Stimulated activated CD8-positive, alpha-beta memory T cell treated with anti-CD3 and anti-CD28 coated beads, Interleukin-15, amount 100 ng/mL, for 48 hours (primary cell): ENCODE data around the gene SLCO1A2.
"Not testable (repeated sequence)": the region's sequence is repeated elsewhere in the genome, so short reads cannot be mapped to it uniquely, and the experiment has no call there.

Experiments
- DNase-seq, 2 donors: peaks; one replicate each; pipeline ENCODE4 v3.0.0-alpha.2; 2020; ENCODE audit warnings: low read depth in 2 of 2

Gene SLCO1A2, protein sequence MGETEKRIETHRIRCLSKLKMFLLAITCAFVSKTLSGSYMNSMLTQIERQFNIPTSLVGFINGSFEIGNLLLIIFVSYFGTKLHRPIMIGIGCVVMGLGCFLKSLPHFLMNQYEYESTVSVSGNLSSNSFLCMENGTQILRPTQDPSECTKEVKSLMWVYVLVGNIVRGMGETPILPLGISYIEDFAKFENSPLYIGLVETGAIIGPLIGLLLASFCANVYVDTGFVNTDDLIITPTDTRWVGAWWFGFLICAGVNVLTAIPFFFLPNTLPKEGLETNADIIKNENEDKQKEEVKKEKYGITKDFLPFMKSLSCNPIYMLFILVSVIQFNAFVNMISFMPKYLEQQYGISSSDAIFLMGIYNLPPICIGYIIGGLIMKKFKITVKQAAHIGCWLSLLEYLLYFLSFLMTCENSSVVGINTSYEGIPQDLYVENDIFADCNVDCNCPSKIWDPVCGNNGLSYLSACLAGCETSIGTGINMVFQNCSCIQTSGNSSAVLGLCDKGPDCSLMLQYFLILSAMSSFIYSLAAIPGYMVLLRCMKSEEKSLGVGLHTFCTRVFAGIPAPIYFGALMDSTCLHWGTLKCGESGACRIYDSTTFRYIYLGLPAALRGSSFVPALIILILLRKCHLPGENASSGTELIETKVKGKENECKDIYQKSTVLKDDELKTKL

DNA sequence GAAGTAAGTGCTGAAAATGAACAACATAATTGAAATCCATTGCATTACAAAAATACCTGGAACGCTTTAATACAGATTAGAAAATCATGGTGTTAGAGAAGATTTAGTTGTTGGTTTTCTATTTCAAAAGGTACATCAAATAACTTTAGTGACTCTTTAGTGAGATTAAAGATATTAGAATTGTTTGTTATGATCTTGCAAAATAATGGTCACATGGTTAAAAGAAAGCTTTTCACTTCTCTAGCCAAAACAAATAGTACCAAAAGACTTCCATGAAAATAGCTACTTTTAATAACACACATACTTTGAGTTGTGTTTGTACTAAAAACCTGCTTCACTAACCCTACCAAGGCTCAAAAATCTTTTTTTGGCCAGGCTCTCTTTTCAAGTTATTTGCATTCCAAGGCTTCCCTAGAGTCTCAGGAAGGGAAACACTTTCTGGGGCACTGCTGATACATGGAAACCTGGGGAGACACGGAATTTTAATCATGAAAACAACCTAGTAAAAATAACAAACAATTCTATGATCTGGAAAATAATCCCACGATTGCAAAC is at the start of gene SLCO1A2:
TSS of gene SLCO1A2 (minus strand) at position 147 of the 555 bp plus-strand sequence. CDS start 270 bp downstream, outside the sequence.
- no peak for DNase-seq

DNA sequence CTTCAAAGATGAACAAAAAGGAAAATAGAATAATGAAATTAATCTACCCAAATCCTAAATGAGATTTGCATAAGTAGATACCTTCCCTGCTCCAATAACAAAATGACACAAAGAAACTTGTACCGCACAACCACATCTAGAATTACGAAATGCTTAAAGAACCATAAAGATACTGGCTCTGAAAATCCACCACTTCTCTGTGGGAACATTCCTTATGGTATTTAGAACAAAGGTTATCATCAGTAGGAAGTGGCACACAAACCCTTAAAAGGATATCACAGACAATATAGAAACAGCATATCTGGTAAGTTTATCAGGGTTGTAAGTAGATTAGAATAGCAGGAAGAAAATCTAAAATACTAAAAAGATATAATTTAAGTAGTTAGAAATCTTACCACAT is 49.5 kb upstream of the SLCO1A2 start:
- DNase-seq = no peak

DNA sequence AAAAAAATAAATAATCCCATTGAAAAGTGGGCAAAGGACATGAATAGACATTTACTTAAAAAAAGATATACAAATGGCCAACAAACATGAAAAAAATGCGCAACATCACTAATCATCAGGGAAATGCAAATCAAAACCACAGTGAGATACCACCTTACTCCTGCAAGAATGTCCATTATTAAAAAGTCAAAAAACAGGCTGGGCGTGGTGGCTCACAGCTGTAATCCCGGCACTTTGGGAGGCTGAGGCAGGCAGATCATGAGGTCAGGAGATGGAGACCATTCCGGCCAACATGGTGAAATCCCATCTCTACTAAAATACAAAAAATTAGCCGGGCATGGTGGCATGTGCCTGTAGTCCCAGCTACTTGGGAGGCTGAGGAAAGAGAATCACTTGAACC is 46.6 kb upstream of the SLCO1A2 start:
- DNase-seq = not testable (repeated sequence)

DNA sequence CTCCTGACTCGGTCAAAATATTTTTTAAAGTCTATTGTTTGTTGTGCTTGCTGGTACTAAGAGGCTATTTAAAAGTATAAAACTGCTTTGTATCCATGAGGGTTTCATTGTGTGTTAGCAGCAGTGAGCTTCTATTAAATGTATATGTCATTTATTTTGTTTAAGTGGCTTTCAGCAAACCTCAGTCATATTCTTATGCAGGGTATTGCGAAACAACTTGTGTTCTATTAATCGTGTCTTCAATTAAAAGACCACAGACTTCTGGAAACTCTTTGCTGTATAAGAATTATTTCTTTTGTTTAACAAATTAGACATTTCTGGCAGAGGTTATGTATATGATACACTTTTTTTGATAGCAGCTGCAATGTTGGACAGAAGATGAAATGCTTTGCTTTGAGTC is 44.5 kb upstream of the SLCO1A2 start:
- DNase-seq = no peak

DNA sequence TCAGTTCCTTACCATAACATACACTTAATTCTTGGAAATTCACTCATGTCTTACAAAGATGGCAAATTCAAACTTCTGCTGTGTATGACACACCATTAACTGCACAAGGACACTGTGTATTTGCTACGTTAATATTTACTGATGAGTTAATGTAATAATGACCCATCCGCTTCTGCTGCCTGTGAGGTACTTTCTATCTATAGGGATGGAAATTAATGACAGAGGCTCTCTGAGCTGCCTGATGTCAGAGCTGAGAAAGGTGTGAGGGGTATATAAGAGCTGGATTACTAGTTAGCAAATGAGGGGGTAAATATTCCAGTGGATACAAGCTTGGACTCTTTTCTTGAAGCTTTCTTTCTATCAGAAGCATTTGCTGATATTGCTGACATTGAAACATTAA is 37.9 kb upstream of the SLCO1A2 start, which contains the start of gene IAPP:
TSS of gene IAPP (plus strand) at position 301 of the 400 bp plus-strand sequence. CDS start 450 bp downstream, outside the sequence.
- no peak for DNase-seq

DNA sequence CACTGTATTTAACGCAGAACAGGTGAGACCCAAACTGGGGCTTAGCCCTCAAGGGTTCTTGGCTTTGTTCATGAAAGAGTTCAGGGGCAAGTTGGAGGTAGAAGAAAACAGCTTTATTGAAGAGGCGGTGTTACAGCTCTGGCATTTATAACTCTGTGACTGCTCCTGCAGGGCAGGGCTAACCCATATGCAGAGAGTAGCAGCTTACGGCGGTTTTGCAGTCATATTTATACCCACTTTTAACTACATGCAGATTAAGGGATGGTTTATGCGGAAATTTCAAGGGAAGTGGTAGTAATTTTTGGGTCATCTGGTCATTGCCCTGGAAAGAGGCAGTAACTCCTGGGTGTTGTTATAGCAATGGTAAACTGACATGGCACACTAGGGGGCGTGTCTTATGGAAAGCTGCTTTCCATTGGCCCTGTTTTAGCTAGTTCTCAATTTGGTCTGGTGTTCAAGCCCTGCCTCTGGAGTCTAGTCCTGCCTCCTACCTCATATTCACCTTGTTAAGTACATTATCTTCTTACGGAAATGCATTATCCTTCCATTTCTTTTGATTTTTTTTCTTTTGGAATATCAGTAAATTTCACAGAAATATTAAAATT is 36.2 kb upstream of the SLCO1A2 start:
- no peak for DNase-seq

DNA sequence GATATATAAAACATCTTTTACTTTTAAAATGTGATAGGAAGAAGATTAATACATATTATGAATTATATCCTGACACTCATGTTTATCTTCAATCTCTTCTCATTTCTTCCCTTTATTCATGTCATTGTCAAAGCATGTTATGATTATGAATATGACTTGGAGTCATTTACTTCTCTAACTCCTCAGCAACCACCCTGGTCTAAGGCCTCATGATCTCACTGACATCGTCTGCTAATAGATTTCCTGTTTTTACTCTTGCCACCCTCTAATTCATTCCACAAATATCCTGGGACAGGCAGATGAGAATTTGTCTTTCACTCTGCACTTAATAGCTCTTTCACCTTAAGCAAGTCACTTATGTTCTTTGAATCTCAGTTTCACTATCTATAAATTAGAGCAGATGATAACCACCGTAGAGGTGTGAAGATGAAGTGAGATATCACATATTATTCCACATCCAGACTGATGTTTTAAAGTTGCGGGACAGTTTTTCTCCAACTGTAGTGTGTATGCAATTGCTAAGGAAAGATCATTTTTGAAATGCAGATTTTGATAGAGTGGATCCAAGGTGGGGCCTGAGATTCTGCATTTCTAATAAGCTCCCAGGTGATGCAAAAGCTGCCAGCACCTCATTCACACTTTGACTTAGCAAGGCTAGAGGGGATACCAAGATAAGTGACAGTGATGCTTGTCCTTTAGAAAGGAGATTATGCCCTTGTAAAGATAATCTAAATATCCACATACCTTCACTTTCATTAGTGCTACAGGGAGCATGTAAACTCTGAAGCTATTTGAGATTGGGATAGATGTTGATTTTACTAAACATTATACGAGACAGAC is 34.6 kb upstream of the SLCO1A2 start:
- no peak for DNase-seq

DNA sequence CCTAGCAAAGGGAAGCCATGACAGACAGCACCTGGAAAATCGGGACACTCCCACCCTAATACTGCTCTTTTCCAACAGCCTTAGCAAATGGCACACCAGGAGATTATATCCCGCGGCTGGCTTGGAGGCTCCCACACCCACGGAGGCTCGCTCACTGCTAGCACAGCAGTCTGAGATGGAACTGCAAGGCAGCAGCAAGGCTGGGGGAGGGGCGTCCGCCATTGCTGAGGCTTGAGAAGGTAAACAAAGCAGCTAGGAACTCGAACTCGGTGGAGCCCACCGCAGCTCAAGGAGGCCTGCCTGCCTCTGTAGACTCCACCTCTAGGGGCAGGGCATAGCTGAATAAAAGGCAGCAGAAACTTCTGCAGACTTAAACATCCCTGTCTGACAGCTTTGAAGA is 25.9 kb upstream of the SLCO1A2 start:
- DNase-seq = not testable (repeated sequence)

DNA sequence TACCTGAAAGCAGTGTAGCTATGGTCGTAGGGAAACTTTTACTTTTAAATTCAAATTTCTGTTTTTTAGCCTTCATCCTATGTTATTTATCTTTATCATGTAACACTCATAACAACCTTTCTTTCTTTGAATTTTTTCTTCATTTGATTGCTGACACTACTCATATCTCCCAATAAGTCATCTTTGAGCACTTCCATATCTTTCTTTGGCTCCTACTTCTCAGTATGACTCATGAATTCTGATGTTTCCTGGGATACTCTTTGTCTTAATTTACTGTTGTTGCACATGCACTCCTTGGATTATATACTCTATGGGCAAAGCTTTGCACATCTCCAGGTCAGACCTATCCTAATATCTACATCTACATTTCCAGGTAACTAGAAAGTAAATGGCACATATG is 19.9 kb upstream of the SLCO1A2 start:
- no peak for DNase-seq

DNA sequence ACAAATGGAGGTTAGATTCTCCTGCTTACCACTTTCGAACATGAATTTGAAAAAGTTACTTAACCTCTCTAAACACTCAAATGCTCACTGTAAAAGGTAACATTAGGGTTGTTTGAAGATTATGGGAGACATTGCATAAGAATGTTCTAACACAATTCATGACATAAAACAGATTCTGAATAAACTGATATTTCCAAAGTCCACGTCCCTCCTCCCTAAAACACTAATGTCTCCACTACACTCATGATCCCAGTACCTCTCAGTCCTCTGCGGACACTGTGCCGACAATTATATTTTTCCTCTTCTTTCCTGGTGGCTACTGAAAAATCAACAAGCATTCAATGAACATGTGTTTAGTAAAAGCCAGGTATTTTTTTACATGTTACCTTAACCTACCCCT is 19.2 kb upstream of the SLCO1A2 start:
- no peak for DNase-seq

DNA sequence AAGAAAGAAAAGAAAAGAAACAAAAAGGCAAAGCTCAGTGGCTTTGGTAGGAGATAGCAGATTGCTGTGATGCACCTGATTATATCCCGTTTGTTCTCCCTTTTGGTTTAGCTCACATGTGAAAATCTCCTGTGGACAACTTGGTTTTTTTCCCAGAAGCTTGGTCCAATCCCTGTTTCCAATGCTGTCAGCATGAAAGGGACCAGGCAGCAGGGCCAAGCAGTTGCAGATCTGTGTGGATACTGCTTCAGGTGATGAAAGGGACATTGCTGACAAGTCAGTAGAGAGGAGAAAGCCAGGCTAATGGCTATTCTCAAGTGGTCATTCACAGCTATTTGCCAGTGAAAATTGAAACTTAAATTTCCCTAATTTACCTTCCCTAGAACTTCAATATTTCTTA is 18.8 kb upstream of the SLCO1A2 start:
- no peak for DNase-seq

DNA sequence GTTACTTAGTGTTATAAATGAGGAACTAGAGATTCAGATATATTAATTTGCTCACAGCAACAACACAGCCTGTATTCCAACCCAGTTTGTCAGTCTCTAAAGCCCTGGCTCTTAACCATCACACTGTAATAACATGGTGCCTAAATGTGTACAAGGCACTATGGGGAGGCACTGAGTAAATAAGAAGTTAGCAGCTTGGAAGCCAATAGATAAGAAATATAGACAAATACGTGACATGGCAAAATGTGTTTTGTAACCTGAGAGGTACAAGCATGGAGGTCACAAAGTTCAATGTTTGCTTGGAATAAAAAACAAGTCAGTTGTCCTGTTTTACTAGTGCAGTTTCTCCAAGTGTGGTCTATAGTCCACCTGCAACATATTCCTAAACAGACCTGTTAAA is 16.3 kb upstream of the SLCO1A2 start:
- DNase-seq = no peak

DNA sequence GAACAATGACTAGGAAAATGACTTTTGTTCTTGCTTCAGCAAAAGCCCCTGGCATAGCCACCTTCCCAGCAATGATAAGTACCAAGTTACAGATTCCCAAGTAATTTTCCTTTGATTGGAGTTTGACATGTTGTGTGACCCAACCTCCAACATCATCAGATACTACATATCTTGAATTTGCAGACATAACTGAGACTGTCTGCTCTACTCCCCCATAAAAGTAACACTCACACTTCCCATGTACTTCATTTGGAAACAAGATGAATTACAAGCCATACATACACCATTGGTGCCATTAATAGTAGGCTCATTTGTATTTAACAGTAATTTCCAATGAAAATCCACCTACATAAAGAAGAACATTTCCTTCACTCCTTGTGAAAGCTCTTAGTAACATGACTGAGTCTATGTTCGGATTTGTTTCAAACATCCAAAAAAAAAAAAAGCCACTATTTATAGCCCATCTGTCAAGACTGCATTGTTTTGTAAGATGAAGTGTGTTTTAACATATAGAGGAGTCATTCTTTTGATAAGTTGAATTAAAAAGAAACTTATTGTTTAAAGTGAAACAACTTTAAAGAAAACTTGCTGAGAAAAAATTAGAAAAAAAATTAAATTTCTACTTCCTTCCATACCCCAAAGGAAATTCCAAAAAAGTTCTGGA is 12.0 kb upstream of the SLCO1A2 start:
- DNase-seq = no peak

DNA sequence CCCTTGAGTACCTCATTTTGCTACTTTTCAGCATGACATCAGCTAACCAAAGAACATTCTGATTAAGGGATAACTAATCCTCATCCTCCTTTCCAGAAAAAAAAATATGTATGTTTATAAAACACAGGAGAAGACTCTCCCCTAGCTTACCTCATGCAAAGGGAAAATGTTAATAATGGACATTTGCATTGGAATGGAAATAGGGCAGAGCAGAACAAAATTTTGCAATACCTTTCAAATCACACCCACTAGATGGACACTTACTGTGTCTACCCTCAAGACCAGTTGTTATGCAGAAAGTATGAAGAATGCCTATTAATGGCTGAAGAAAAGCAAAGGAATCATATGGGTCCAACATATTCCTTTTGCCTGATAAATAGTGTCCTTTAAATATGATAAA is 8.9 kb upstream of the SLCO1A2 start:
- no peak for DNase-seq

DNA sequence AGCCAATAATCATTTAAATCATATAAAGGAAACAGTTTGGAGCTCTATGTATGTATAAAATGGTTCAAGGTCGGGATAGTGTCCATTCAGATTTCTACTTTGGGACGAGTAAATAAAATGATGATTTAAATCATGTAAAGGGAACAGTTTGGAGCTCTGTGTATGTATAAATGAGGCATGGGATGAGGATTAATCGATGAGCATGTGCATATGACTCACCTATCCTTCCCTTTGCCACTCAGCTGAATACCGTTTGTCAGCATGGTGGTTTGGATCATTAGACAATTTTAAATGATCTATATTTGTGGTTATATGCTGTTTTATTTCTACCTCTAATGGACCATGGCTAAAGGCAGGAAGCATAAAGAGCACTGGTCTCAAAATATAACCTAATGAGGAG is 7.1 kb upstream of the SLCO1A2 start:
- no peak for DNase-seq

DNA sequence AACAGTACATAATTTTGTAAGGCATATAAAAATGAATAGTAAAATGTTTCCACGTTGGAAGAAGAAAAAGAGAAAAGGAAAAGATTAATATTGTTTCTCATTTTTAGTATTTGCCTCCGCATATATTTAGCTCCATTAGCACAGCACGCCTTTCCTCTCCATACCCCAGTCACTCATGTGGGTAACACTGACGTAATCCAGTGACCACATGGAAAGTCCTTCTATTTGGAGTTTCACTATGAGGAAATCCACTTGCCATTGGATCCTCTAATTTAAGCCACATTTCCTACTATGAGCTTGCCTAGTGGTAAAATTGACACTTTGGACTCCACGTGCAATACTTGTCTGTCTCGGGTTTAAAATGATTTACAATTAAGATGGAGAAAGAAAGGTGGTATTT is 5.7 kb upstream of the SLCO1A2 start:
- no peak for DNase-seq

DNA sequence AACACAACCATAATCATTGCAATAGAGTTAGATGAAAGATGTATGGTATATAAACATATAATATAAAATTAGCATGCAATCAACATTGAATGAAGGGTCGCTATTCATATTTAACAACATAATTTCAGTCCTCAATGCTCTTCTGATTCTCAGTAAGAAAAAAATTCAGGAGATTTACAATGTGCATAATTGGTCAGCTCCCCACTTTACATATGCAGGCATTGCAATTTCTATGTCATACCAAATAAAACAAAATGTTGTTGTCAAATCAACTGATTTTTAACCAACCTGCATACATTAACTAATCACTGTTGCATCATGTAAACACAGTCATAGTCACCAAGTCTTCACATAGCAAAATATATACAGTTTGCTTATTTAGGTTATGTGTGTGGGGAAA is 5.2 kb upstream of the SLCO1A2 start:
- DNase-seq = no peak

DNA sequence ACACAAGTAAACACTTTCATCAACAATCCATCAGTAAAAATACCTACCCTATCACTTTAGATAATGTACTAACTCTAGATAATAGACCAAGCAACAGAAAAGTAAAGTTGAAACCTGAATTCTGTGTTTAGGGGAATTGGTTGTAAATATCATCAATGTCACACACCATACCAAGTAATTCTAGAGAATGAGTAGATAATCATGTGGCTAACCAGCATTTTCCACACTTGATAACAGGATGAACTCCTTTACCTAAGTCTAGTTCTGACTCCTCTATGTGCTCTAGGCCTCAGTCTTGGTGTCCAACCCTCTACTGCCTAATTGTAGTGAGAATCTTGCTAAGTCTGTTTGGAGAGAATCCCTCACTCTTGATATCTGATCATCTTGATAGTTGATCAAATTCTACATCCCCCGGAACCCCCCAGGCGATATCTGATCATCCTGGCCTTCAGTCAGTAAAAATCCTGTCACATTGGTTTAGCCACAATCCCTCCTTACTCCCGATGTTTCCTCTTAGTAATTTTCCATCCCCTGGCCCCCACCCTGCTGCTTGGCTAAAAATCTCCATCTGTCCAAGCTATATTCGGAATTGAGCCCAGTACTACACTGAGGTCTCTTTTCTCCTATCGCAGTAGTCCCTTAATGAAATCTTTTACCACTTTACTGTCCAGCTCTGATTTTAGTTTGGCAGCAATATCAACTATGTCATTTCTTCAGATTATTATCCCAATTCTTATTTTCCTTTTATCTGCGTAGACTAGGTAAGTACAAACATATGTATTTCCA is 3.4 kb upstream of the SLCO1A2 start:
- no peak for DNase-seq

DNA sequence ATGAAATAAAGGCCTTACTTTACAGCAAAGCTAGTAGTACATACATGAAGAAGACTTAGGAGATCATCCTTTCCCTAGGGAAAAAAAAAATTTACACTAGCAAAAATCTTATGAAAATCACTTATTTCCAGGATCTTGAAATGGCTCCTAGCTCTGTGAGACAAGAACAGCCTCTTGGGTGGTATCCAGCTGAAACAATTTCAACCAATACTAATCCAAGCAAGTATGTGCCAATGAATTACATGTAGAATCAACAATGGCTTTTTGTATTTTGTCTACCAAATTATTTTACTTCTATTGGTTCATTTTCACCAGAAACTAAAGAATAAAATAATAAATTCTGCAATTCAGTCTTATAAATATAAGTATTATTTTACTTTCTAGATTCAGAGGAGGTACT is 2.7 kb upstream of the SLCO1A2 start:
- DNase-seq = no peak

DNA sequence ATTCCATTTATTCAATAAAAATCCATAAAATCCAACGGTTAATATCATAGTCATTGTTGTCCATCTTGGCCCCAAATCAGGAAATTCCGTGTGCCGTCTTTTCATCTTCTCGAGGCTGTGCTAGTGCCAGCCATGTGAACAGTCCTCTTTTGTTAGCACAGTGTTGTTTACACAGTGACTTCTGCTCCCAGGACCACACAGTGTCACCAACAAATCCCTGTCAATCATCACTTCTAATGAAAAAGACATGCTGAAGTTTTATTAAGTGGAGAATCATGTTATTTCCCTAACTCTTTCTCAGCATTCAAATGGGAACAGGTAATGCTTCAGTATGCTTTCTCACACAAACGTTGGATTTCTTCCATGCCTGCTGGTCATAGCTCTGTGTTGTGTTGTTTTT is 1.9 kb upstream of the SLCO1A2 start:
- DNase-seq = no peak
